HepG2 (cell line): ENCODE results near the gene TRPM1. TPM values are rescaled to one million over a fixed set of nuclear protein-coding genes. Genes with fewer than 3 reads are reported as not detected.

ENCODE experiments used
- ATAC-seq: fragments of 200-7000 bp; cut with Tn5 transposase; 3 replicates; pipeline ENCODE4 v1.9.1; 2020; ENCODE audit warnings: mild to moderate bottlenecking, moderate library complexity
- BruUV-seq: library from RNA; stranded (reverse); fragments of 400-500 nt; replicated peaks from 2 replicates; lab custom pipeline; 2021; lab: Mats Ljungman, UMichigan
- CTCF ChIA-PET: fragments of 300-600 bp; formaldehyde crosslinking; extraction: SDS; loops from one replicate; lab custom pipeline; 2021; ENCODE audit warnings: low total read pairs, inconsistent platforms, low intra/inter-chr PET ratio; lab: Yijun Ruan, JAX
- POLR2A ChIA-PET: fragments of 350-600 bp; sonication (Branson Sonifier 250); formaldehyde crosslinking; loops from one replicate; lab custom pipeline; 2020; ENCODE audit warnings: antibody characterized with exemption, inconsistent platforms; lab: Yijun Ruan, JAX
- DNase-seq: peaks from one replicate; pipeline ENCODE4 v3.0.0-alpha.2; 2015; ENCODE audit warnings: low spot score
- FAIRE-seq: peaks from 3 replicates; lab custom pipeline; 2011; peaks lifted over from hg19 to GRCh38; lab: Jason Lieb, UNC
- H2AFZ ChIP-seq: one replicate; pipeline ENCODE4 v1.6.1; 2011; ENCODE audit warnings: low read length, inconsistent platforms
- H3K27ac ChIP-seq: fragments of 300-600 bp; 3 replicates; pipeline ENCODE4 v1.8.0; 2011; ENCODE audit warnings: mixed run types, mild to moderate bottlenecking, mixed read lengths, low read length, inconsistent platforms; ENCODE audit not compliant: insufficient read depth; ENCODE audit errors: extremely low read length
- H3K27me3 ChIP-seq, 2 experiments: fragments of 200-600 bp in 1 of 2; 2 replicates in 1 of 2; 3 replicates in 1 of 2; pipeline versions ENCODE4 v1.6.0 to v1.8.0; 2011; ENCODE audit warnings: low read length in 2 of 2, mild to moderate bottlenecking in 2 of 2, moderate library complexity in 2 of 2, inconsistent platforms in 1 of 2; ENCODE audit not compliant: insufficient read depth in 2 of 2, control insufficient read depth in 1 of 2
- H3K36me3 ChIP-seq, 2 experiments: fragments of 200-600 bp in 1 of 2; replicated peaks in 1 of 2; 2 replicates in 1 of 2; 3 replicates in 1 of 2; pipeline versions ENCODE4 v1.5.1 to v1.8.0; 2011; ENCODE audit warnings: low read length in 2 of 2, inconsistent platforms in 1 of 2; ENCODE audit not compliant: insufficient read depth in 2 of 2, control insufficient read depth in 1 of 2
- H3K4me1 ChIP-seq: 2 replicates; pipeline ENCODE4 v1.5.1; 2012; ENCODE audit warnings: low read length, inconsistent platforms; ENCODE audit not compliant: insufficient read depth
- H3K4me2 ChIP-seq: 2 replicates; pipeline ENCODE4 v1.6.0; 2011; ENCODE audit warnings: low read depth, low read length, inconsistent platforms
- H3K4me3 ChIP-seq, 3 experiments: fragments of 200-600 bp in 1 of 3; sonication (generic), shearing (Covaris generic) in 1 of 3; replicated peaks in 1 of 3; 2 replicates each; pipeline ENCODE4 v1.5.1; 2011 to 2016; ENCODE audit warnings: low read length in 3 of 3, inconsistent platforms in 2 of 3, low read depth in 2 of 3, mild to moderate bottlenecking in 2 of 3, control low read depth in 1 of 3, mixed read lengths in 1 of 3; ENCODE audit not compliant: insufficient read depth in 1 of 3
- H3K79me2 ChIP-seq: one replicate; pipeline ENCODE4 v1.6.1; 2011; ENCODE audit warnings: low read length, inconsistent platforms; ENCODE audit not compliant: insufficient read depth
- H3K9ac ChIP-seq: 2 replicates; pipeline ENCODE4 v1.6.0; 2011; ENCODE audit warnings: mild to moderate bottlenecking, low read depth, low read length, inconsistent platforms; ENCODE audit not compliant: insufficient read depth
- H3K9me3 ChIP-seq: 2 replicates; pipeline ENCODE4 v1.5.1; 2012; ENCODE audit warnings: mild to moderate bottlenecking, low read length
- H4K20me1 ChIP-seq: 2 replicates; pipeline ENCODE4 v1.6.0; 2011; ENCODE audit warnings: inconsistent platforms, mild to moderate bottlenecking, low read length, moderate library complexity; ENCODE audit not compliant: insufficient read depth
- CHCHD3 ChIP-seq: sonication (generic); formaldehyde crosslinking; IDR thresholded peaks from 2 replicates; pipeline ENCODE4 v1.8.0; 2022; ENCODE audit warnings: mild to moderate bottlenecking, missing genetic modification reagents, moderate library complexity
- FIP1L1 ChIP-seq: fragments of 200-400 bp; formaldehyde crosslinking; IDR thresholded peaks from 2 replicates; pipeline ENCODE4 v1.6.1; 2018; ENCODE audit warnings: low read depth, mild to moderate bottlenecking, low read length, moderate library complexity, borderline replicate concordance; ENCODE audit not compliant: insufficient read depth
- GTF3A ChIP-seq: sonication (generic); formaldehyde crosslinking; conservative IDR thresholded peaks from 2 replicates; pipeline ENCODE4 v1.4.0; 2020; ENCODE audit warnings: mild to moderate bottlenecking, missing genetic modification reagents
- HNF4G ChIP-seq, 2 experiments: sonication (generic) in 1 of 2; formaldehyde crosslinking in 1 of 2; IDR thresholded peaks; 2 replicates each; pipeline versions ENCODE4 v1.4.0 to v1.6.1; 2011 to 2020; ENCODE audit warnings: borderline replicate concordance in 2 of 2, low read depth in 2 of 2, mild to moderate bottlenecking in 2 of 2, low read length in 1 of 2, missing genetic modification reagents in 1 of 2, moderate library complexity in 1 of 2
- MTA1 ChIP-seq: sonication (generic); formaldehyde crosslinking; IDR thresholded peaks from 2 replicates; pipeline ENCODE4 v1.4.0; 2020; ENCODE audit warnings: missing genetic modification reagents, mild to moderate bottlenecking, borderline replicate concordance
- NR2F6 ChIP-seq, 2 experiments: IDR thresholded peaks; 2 replicates each; pipeline ENCODE4 v1.6.1; 2016; ENCODE audit warnings: antibody characterized with exemption in 1 of 2, mild to moderate bottlenecking in 1 of 2
- POLR2A ChIP-seq, 2 experiments: IDR thresholded peaks; 2 replicates each; pipeline ENCODE4 v1.6.1; 2011; ENCODE audit warnings: low read depth in 2 of 2, low read length in 2 of 2, mild to moderate bottlenecking in 1 of 2, moderate library complexity in 1 of 2; ENCODE audit not compliant: insufficient read depth in 1 of 2
- RXRA ChIP-seq: sonication (generic); formaldehyde crosslinking; IDR thresholded peaks from 2 replicates; pipeline ENCODE4 v1.5.1; 2020; ENCODE audit warnings: missing genetic modification reagents
- SALL1 ChIP-seq: sonication (generic); formaldehyde crosslinking; IDR thresholded peaks from 2 replicates; pipeline ENCODE4 v1.8.0; 2022; ENCODE audit warnings: mild to moderate bottlenecking, missing genetic modification reagents
- ZFYVE20 ChIP-seq: sonication (generic); formaldehyde crosslinking; IDR thresholded peaks from 2 replicates; pipeline ENCODE4 v1.8.0; 2023; ENCODE audit warnings: low read depth, mild to moderate bottlenecking, moderate library complexity, missing genetic modification reagents, borderline replicate concordance
- ZNF34 ChIP-seq: sonication (generic); formaldehyde crosslinking; IDR thresholded peaks from 2 replicates; pipeline ENCODE4 v1.4.0; 2020; ENCODE audit warnings: mild to moderate bottlenecking, missing genetic modification reagents, borderline replicate concordance
- ZNF432 ChIP-seq: sonication (generic); formaldehyde crosslinking; IDR thresholded peaks from 2 replicates; pipeline ENCODE4 v1.5.0; 2020; ENCODE audit warnings: missing genetic modification reagents, mild to moderate bottlenecking, borderline replicate concordance
- ZNF605 ChIP-seq: sonication (generic); formaldehyde crosslinking; IDR thresholded peaks from 2 replicates; pipeline ENCODE4 v1.8.0; 2022; ENCODE audit warnings: mild to moderate bottlenecking, missing genetic modification reagents
- ZNF878 ChIP-seq: sonication (generic); formaldehyde crosslinking; IDR thresholded peaks from 2 replicates; pipeline ENCODE4 v1.8.1; 2023; ENCODE audit warnings: mild to moderate bottlenecking, missing genetic modification reagents, moderate library complexity
- WGBS: methylation state at CpG from one replicate; pipeline ENCODE4 v1.1.6; 2017; ENCODE audit warnings: low lambda C conversion rate; 5-methylcytosine and 5-hydroxymethylcytosine counted together
- in situ Hi-C: cut with HindIII; loops from 2 replicates; pipeline ENCODE4 v1.10.0; 2017; ENCODE audit warnings: low pct_unique_long_range_greater_than_20kb; ENCODE audit not compliant: extremely low pct_ligation_motif_present
- intact Hi-C: fragments of 100-400 bp; cut with micrococcal nuclease; formaldehyde crosslinking; loops from one replicate; pipeline ENCODE4 v1.10.0; 2022; ENCODE audit not compliant: unreplicated experiment
- polyA plus RNA-seq, 8 experiments: library from polyadenylated mRNA; depleted of rRNA in 3 of 8; stranded (reverse) in 7 of 8; unstranded in 1 of 8; fragments of >200 nt; fragmentation: Illumina TruSeq in 4 of 8; extraction: Trizol in 4 of 8; gene quantifications; 2 replicates each; pipeline versions ENCODE4 v1.2.1 to v1.2.3, GENCODE V29; 2011 to 2016; ENCODE audit warnings: low read depth in 4 of 8, missing spikeins in 1 of 8, mixed read lengths in 1 of 8; ENCODE audit not compliant: insufficient read depth in 1 of 8
- total RNA-seq, 5 experiments: library from RNA; depleted of rRNA; stranded (reverse); fragments of >200 nt; fragmentation: Illumina TruSeq; extraction: Trizol; gene quantifications; 2 replicates each; pipeline ENCODE4 v1.2.3, GENCODE V29; 2016; ENCODE audit warnings: low read depth in 1 of 5
- TF ChIP-seq, protein P1 (sequence below): sonication (generic); formaldehyde crosslinking; IDR thresholded peaks from 2 replicates; pipeline ENCODE4 v1.5.1; 2020; ENCODE audit warnings: missing genetic modification reagents, mild to moderate bottlenecking, borderline replicate concordance
- TF ChIP-seq, protein P2 (sequence below): sonication (generic); formaldehyde crosslinking; conservative IDR thresholded peaks from 2 replicates; pipeline ENCODE4 v1.8.0; 2022; ENCODE audit warnings: mild to moderate bottlenecking, moderate library complexity, missing genetic modification reagents
- TF ChIP-seq, protein P3 (sequence below): sonication (generic); formaldehyde crosslinking; IDR thresholded peaks from 2 replicates; pipeline ENCODE4 v1.5.0; 2020; ENCODE audit warnings: missing genetic modification reagents
- TF ChIP-seq, protein P4 (sequence below): sonication (generic); formaldehyde crosslinking; IDR thresholded peaks from 2 replicates; pipeline ENCODE4 v1.4.0; 2020; ENCODE audit warnings: missing genetic modification reagents
- TF ChIP-seq, protein P5 (sequence below): IDR thresholded peaks from 2 replicates; pipeline ENCODE4 v1.6.1; 2018; ENCODE audit warnings: missing genetic modification reagents

Gene TRPM1
- total and polyA plus RNA-seq, 2 of the 13 experiments (the other 11 are each of a cell fraction or from before 2014, with no cell fraction given), result not detected

DNA sequence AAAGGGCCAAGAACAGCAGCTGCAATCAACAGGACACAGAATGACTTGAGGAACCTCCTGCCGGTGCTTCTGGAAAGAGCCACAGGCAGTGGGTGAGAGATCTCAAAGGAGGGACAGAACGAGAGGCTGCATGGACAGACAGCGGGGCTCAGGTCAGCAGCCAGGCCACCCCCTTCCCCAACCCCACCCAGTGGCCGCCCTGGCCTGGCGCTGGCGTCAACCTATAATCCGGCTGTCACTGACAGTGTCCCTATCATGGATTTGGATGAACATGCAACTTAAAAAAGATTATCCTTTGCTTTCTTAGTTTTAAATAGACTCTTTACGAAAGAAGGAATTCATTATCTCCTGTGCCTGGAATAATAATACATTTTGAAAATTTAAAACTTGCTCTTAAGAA, 54.1 kb downstream of the TRPM1 start:
- ChIA-PET CTCF (no interaction called here), POLR2A (no interaction called here)
- intact Hi-C loops, result no loop called here
- TF ChIP-seq, protein P1, sequence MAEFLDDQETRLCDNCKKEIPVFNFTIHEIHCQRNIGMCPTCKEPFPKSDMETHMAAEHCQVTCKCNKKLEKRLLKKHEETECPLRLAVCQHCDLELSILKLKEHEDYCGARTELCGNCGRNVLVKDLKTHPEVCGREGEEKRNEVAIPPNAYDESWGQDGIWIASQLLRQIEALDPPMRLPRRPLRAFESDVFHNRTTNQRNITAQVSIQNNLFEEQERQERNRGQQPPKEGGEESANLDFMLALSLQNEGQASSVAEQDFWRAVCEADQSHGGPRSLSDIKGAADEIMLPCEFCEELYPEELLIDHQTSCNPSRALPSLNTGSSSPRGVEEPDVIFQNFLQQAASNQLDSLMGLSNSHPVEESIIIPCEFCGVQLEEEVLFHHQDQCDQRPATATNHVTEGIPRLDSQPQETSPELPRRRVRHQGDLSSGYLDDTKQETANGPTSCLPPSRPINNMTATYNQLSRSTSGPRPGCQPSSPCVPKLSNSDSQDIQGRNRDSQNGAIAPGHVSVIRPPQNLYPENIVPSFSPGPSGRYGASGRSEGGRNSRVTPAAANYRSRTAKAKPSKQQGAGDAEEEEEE (CRISPR knock-in tag), result no peak
- TF ChIP-seq, protein P2, sequence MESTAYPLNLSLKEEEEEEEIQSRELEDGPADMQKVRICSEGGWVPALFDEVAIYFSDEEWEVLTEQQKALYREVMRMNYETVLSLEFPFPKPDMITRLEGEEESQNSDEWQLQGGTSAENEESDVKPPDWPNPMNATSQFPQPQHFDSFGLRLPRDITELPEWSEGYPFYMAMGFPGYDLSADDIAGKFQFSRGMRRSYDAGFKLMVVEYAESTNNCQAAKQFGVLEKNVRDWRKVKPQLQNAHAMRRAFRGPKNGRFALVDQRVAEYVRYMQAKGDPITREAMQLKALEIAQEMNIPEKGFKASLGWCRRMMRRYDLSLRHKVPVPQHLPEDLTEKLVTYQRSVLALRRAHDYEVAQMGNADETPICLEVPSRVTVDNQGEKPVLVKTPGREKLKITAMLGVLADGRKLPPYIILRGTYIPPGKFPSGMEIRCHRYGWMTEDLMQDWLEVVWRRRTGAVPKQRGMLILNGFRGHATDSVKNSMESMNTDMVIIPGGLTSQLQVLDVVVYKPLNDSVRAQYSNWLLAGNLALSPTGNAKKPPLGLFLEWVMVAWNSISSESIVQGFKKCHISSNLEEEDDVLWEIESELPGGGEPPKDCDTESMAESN (CRISPR knock-in tag), result no peak
- TF ChIP-seq SALL1, result no peak
- no peak for TF ChIP-seq MTA1 (CRISPR knock-in tag)
- TF ChIP-seq, protein P3, sequence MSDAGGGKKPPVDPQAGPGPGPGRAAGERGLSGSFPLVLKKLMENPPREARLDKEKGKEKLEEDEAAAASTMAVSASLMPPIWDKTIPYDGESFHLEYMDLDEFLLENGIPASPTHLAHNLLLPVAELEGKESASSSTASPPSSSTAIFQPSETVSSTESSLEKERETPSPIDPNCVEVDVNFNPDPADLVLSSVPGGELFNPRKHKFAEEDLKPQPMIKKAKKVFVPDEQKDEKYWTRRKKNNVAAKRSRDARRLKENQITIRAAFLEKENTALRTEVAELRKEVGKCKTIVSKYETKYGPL (CRISPR knock-in tag), result no peak
- TF ChIP-seq, protein P4, sequence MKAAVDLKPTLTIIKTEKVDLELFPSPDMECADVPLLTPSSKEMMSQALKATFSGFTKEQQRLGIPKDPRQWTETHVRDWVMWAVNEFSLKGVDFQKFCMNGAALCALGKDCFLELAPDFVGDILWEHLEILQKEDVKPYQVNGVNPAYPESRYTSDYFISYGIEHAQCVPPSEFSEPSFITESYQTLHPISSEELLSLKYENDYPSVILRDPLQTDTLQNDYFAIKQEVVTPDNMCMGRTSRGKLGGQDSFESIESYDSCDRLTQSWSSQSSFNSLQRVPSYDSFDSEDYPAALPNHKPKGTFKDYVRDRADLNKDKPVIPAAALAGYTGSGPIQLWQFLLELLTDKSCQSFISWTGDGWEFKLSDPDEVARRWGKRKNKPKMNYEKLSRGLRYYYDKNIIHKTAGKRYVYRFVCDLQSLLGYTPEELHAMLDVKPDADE (CRISPR knock-in tag), result no peak
- no peak for TF ChIP-seq POLR2A (IDR thresholded peaks at IDR 0.05; ENCODE audit: insufficient read depth in 1 of 2, low read depth in 2 of 2, low read length in 2 of 2)
- TF ChIP-seq NR2F6 (IDR thresholded peaks at IDR 0.05), result no peak
- TF ChIP-seq NR2F6 (CRISPR knock-in tag; IDR thresholded peaks at IDR 0.05), result no peak
- no peak for TF ChIP-seq CHCHD3
- TF ChIP-seq ZNF34, result no peak
- TF ChIP-seq, protein P5, sequence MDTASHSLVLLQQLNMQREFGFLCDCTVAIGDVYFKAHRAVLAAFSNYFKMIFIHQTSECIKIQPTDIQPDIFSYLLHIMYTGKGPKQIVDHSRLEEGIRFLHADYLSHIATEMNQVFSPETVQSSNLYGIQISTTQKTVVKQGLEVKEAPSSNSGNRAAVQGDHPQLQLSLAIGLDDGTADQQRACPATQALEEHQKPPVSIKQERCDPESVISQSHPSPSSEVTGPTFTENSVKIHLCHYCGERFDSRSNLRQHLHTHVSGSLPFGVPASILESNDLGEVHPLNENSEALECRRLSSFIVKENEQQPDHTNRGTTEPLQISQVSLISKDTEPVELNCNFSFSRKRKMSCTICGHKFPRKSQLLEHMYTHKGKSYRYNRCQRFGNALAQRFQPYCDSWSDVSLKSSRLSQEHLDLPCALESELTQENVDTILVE (CRISPR knock-in tag), result no peak
- TF ChIP-seq ZFYVE20 (CRISPR knock-in tag), result no peak
- TF ChIP-seq RXRA, result no peak
- TF ChIP-seq ZNF878 (CRISPR knock-in tag), result no peak
- no peak for TF ChIP-seq FIP1L1
- no peak for TF ChIP-seq ZNF432 (CRISPR knock-in tag)
- no peak for TF ChIP-seq HNF4G (IDR thresholded peaks at IDR 0.05; ENCODE audit: borderline replicate concordance, low read depth, low read length)
- no peak for TF ChIP-seq HNF4G (CRISPR knock-in tag; IDR thresholded peaks at IDR 0.05; ENCODE audit: borderline replicate concordance, low read depth)
- no peak for TF ChIP-seq ZNF605 (CRISPR knock-in tag)
- TF ChIP-seq GTF3A (CRISPR knock-in tag), result no peak

More for the DNA sequence above, 54.1 kb downstream of the TRPM1 start:
- no TSS peak for BruUV-seq
- Histone ChIP-seq H2AFZ (no peak overlapping the region), H3K9ac (no peak overlapping the region), H3K4me2 (no peak overlapping the region), H3K36me3 (no peaks in the 10 kb centered on the region), H3K4me1 (peaks cover 10% of the 10 kb centered on the region; the same call in 1 of the 2 replicates), H3K27ac (no peak overlapping the region), H4K20me1 (no peaks in the 10 kb centered on the region), H3K9me3 (no peaks in the 10 kb centered on the region), H3K4me3 (no peak overlapping the region), H3K27me3 (peaks cover 0 to 4% of the 10 kb centered on the region in 2 experiments; a peak in 1 of 5 replicates), H3K79me2 (no peaks in the 10 kb centered on the region)
- DNase-seq (no peak), FAIRE-seq (no peak), ATAC-seq (no peak)
- in situ Hi-C loops, result no loop called here
- 58% methylated on average over 8 of the region's 8 CpGs for WGBS
